GM18868 (cell line): ENCODE results near the gene ARHGAP10.

ENCODE experiments used
- ATAC-seq: cut with Tn5 transposase; IDR thresholded peaks from one replicate; pipeline ENCODE4 v1.9.1; 2021; ENCODE audit warnings: mild to moderate bottlenecking, moderate library complexity; ENCODE audit not compliant: unreplicated experiment

Gene ARHGAP10

GRCh38 chr4:148059617-148060180 lies 327.8 kb downstream of the ARHGAP10 start:
- ATAC-seq: no peak

- peak; percentile 18 for ATAC-seq
Measured at GRCh38 chr4:148060264-148061140, 328.6 kb downstream of the ARHGAP10 start.

GRCh38 chr4:148061141-148061481 lies 329.2 kb downstream of the ARHGAP10 start:
- ATAC-seq: no peak

- no peak for ATAC-seq
Measured at GRCh38 chr4:148061795-148062194, 329.9 kb downstream of the ARHGAP10 start.

- ATAC-seq: no peak
Measured at GRCh38 chr4:148062301-148062950, 330.5 kb downstream of the ARHGAP10 start.

GRCh38 chr4:148064451-148064850 lies 332.6 kb downstream of the ARHGAP10 start:
- no peak for ATAC-seq

GRCh38 chr4:148065075-148065474 lies 333.2 kb downstream of the ARHGAP10 start:
- ATAC-seq: no peak

GRCh38 chr4:148067301-148067916 lies 335.5 kb downstream of the ARHGAP10 start:
- ATAC-seq: no peak

GRCh38 chr4:148068065-148068911 lies 336.4 kb downstream of the ARHGAP10 start:
- ATAC-seq: no peak

GRCh38 chr4:148069086-148069894 lies 337.4 kb downstream of the ARHGAP10 start:
- ATAC-seq: no peak

GRCh38 chr4:148069895-148070178 lies 337.9 kb downstream of the ARHGAP10 start:
- ATAC-seq: no peak

GRCh38 chr4:148071009-148071408 lies 339.1 kb downstream of the ARHGAP10 start:
- ATAC-seq: no peak

- no peak for ATAC-seq
Measured at GRCh38 chr4:148072789-148073188, 340.9 kb downstream of the ARHGAP10 start.

- no peak for ATAC-seq
Measured at GRCh38 chr4:148073349-148073748, 341.5 kb downstream of the ARHGAP10 start.

- no peak for ATAC-seq
Measured at GRCh38 chr4:148074462-148074861, 342.6 kb downstream of the ARHGAP10 start.

GRCh38 chr4:148075438-148075837 lies 343.6 kb downstream of the ARHGAP10 start:
- no peak for ATAC-seq

GRCh38 chr4:148076964-148077363 lies 345.1 kb downstream of the ARHGAP10 start:
- ATAC-seq: no peak

GRCh38 chr4:148077581-148077980 lies 345.7 kb downstream of the ARHGAP10 start:
- no peak for ATAC-seq

GRCh38 chr4:148078061-148078460 lies 346.2 kb downstream of the ARHGAP10 start:
- no peak for ATAC-seq

GRCh38 chr4:148079961-148080360 lies 348.1 kb downstream of the ARHGAP10 start:
- ATAC-seq: no peak
